Karpas-422 (cell line): Measurements from ENCODE around the gene KRT1. TPM values are rescaled to one million over a fixed set of nuclear protein-coding genes. Genes with fewer than 3 reads are reported as not detected.

Experiments used
- DNase-seq: peaks from one replicate; pipeline ENCODE4 v3.0.0-alpha.2; 2015
- H2AFZ ChIP-seq: fragments of 200-600 bp; sonication (generic); 2 replicates; pipeline ENCODE4 v1.6.1; 2014; ENCODE audit warnings: antibody characterized with exemption, low read length, mixed read lengths
- H3K27ac ChIP-seq: fragments of 200-600 bp; sonication (generic); 2 replicates; pipeline ENCODE4 v1.5.1; 2014; ENCODE audit warnings: mild to moderate bottlenecking, low read length, moderate library complexity
- H3K27me3 ChIP-seq: fragments of 200-600 bp; sonication (generic); 2 replicates; pipeline ENCODE4 v1.6.1; 2014; ENCODE audit warnings: low read length, mixed read lengths
- H3K36me3 ChIP-seq: fragments of 200-600 bp; sonication (generic); 2 replicates; pipeline ENCODE4 v1.6.1; 2014; ENCODE audit warnings: low read length, mixed read lengths; ENCODE audit not compliant: insufficient read depth
- H3K4me1 ChIP-seq: fragments of 200-600 bp; sonication (generic); 2 replicates; pipeline ENCODE4 v1.6.1; 2014; ENCODE audit warnings: mild to moderate bottlenecking, low read length, mixed read lengths
- H3K4me2 ChIP-seq: fragments of 200-600 bp; sonication (generic); 2 replicates; pipeline ENCODE4 v1.6.1; 2014; ENCODE audit warnings: low read length, low read depth, mild to moderate bottlenecking; ENCODE audit not compliant: poor library complexity, severe bottlenecking
- H3K4me3 ChIP-seq: fragments of 200-600 bp; sonication (generic); 2 replicates; pipeline ENCODE4 v1.5.1; 2014; ENCODE audit warnings: mild to moderate bottlenecking, antibody characterized with exemption, low read length, mixed read lengths
- H3K79me2 ChIP-seq: fragments of 200-600 bp; sonication (generic); 2 replicates; pipeline ENCODE4 v1.6.1; 2014; ENCODE audit warnings: mild to moderate bottlenecking, low read length, mixed read lengths
- H3K9ac ChIP-seq: fragments of 200-600 bp; sonication (generic); 2 replicates; pipeline ENCODE4 v1.6.0; 2014; ENCODE audit warnings: low read length
- H3K9me2 ChIP-seq: fragments of 200-600 bp; sonication (generic), shearing (Covaris generic); replicated peaks from 2 replicates; pipeline ENCODE4 v1.6.0; 2014; ENCODE audit warnings: mild to moderate bottlenecking, low read length, moderate library complexity; ENCODE audit not compliant: insufficient read depth
- H3K9me3 ChIP-seq: fragments of 300-700, 200-600 bp; sonication (generic); 2 replicates; pipeline ENCODE4 v1.6.1; 2014; ENCODE audit warnings: low read length, mixed read lengths
- H4K20me1 ChIP-seq: fragments of 200-600 bp; sonication (generic); 2 replicates; pipeline ENCODE4 v1.6.1; 2014; ENCODE audit warnings: mild to moderate bottlenecking, antibody characterized with exemption, low read length, low read depth; ENCODE audit not compliant: insufficient read depth
- total RNA-seq: library from RNA; depleted of rRNA; stranded (reverse); fragments of >200 nt; shearing (Covaris generic); gene quantifications from 2 replicates; pipeline ENCODE4 v1.2.3, GENCODE V29; 2014; ENCODE audit warnings: low replicate concordance; rRNA removed

KRT1 gene
- total RNA-seq, 1 experiment from 2014 or later: not detected

DNA sequence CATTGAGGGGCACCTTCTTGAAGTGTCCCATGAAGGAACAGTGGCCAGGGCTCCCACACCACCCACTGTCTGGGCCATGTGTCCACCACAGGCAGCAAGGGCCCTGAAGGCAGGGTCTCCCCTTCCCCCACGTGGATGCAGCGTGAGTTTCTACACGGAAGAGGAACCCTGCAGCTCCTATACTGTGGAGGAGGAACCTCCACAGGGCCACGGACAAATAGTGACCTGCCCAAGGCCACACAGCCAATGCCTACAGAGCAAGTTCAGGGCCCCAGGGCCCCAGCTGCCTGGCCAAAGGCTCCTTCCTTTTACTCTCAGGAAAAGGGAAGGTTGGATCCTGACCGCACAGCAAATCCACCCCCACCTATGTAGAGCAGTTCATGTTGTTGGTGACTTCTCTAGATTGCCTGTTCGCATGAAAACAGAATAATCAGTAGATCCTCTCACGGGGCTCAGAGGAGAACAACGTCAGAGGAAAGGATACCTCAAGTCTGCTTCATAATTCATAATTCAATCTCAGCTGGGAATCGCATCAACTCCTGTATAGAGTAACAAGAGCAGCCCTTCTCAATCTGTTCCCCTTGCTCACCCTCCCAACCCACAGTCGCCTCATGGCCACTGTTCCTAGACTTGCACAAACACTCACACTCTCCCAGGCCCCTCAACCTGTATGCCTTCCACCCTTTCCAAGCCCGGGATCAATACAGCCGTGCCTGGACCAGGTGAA, 50.8 kb downstream of the KRT1 start:
- H3K4me3 ChIP-seq: no peak overlapping the region
- H2AFZ ChIP-seq: no peak overlapping the region
- no peaks in the 10 kb centered on the region; the same call in 1 of the 2 replicates for H4K20me1 ChIP-seq
- no peaks in the 10 kb centered on the region for H3K9me3 ChIP-seq
- DNase-seq: no peak
- no peaks in the 10 kb centered on the region; the same call in 1 of the 2 replicates for H3K27me3 ChIP-seq
- no peaks in the 10 kb centered on the region for H3K4me1 ChIP-seq
- H3K79me2 ChIP-seq: no peaks in the 10 kb centered on the region
- H3K9ac ChIP-seq: no peak overlapping the region
- H3K27ac ChIP-seq: no peak overlapping the region
- no peak overlapping the region for H3K4me2 ChIP-seq
- no peaks in the 10 kb centered on the region for H3K9me2 ChIP-seq
- no peaks in the 10 kb centered on the region for H3K36me3 ChIP-seq

DNA sequence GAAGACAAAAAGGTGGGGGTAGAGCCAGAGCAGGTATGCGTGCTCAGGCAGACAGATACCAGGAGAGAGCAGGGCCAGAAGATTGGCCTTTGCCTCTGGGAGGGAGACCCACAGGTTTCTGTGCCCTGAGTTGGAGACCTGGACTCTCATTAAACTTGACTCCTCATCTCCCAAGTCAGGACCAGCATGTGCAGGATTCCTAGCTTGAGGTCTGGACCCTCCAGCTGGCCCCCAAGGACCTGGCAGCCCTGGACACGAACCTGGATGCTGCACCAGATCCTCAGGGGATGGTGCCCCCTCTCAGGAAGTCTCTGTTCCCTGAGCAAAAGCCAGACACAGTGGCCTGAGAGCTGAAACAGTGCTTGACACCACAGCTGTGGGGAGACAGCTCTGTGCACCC, 51.4 kb downstream of the KRT1 start:
- Histone ChIP-seq H3K9me3 (no peaks in the 10 kb centered on the region), H3K4me3 (no peak overlapping the region), H3K79me2 (no peaks in the 10 kb centered on the region), H4K20me1 (no peaks in the 10 kb centered on the region; the same call in 1 of the 2 replicates), H2AFZ (no peak overlapping the region), H3K27ac (no peak overlapping the region), H3K4me1 (no peaks in the 10 kb centered on the region), H3K27me3 (no peaks in the 10 kb centered on the region), H3K9me2 (no peaks in the 10 kb centered on the region), H3K4me2 (no peak overlapping the region), H3K9ac (no peak overlapping the region), H3K36me3 (no peaks in the 10 kb centered on the region)
- no peak for DNase-seq

DNA sequence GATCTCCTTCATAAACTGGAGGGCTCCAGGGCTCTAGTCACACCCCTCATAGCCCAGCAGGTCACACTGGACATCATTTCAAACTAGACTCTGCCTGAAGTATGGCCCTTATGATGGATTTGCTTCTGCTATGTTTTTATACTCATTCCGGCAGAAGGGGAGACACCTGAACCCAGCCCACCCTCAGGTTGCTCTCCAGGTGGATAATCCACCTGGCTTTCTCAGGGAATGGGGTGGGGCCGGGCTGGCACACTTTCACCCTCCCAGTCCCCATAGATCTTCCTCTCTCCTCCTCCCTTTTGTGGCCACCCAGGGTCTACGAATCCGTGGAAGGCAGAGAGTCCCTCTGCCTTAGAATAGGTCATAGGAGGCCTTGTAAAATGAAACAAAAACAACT, 52.1 kb downstream of the KRT1 start:
- Histone ChIP-seq H3K79me2 (no peaks in the 10 kb centered on the region), H3K36me3 (no peaks in the 10 kb centered on the region), H3K9me3 (no peaks in the 10 kb centered on the region), H3K4me2 (no peak overlapping the region), H3K9me2 (no peaks in the 10 kb centered on the region), H3K27ac (no peak overlapping the region), H3K9ac (no peak overlapping the region), H2AFZ (no peak overlapping the region), H3K4me1 (no peaks in the 10 kb centered on the region), H3K27me3 (0 out of 2 replicates have a peak, but pooled peaks cover under 1% of the 10 kb centered on the region), H4K20me1 (no peaks in the 10 kb centered on the region; the same call in 1 of the 2 replicates), H3K4me3 (no peak overlapping the region)
- DNase-seq: no peak

DNA sequence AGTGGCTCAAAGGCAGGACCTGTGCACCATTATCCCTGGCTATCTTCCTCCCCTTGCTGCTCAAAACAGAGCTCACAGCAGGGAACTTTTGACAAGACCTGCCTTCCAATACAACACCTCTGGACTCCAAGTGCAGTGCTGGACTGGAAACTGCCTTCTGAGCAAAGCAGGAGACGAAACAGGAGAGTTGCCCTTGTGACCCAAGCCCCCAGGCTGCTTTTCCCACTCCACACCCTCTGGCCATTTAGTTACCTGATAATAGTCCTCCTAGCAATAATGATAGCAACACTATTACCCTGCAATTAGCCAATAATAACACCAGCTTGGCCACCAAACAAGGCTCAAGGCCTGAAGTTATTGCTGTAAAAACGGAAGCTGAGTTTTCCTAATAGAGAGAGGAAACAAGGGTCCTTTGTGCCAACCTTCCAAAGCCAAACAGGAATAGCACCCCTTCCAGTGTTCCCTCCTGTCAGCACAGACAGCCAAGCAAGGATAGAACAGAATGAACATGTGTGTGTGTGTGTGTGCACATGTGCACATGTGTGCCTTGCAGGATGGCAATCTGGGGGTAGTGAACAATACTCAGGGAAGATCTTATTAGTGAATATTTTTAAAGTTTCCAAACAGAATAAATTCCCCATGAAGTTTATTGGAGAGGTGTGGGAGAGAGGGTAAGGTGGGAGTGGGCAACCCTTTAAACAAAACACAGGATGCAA, 52.7 kb downstream of the KRT1 start:
- Histone ChIP-seq H3K79me2 (no peaks in the 10 kb centered on the region), H3K9ac (no peak overlapping the region), H3K4me3 (no peak overlapping the region), H3K9me3 (no peaks in the 10 kb centered on the region), H3K27me3 (0 out of 2 replicates have a peak, but pooled peaks cover 4% of the 10 kb centered on the region), H3K27ac (no peak overlapping the region), H3K4me2 (no peak overlapping the region), H3K36me3 (no peaks in the 10 kb centered on the region), H3K4me1 (no peaks in the 10 kb centered on the region), H2AFZ (no peak overlapping the region), H3K9me2 (no peaks in the 10 kb centered on the region), H4K20me1 (no peaks in the 10 kb centered on the region; the same call in 1 of the 2 replicates)
- no peak for DNase-seq

Other genes with a start within 250 kb of the KRT1 start
- not detected in 2 replicates for gene KRT75, start 246.0 kb downstream of the KRT1 start, total RNA-seq
- not detected in 2 replicates for gene KRT6B, start 228.3 kb downstream of the KRT1 start, total RNA-seq
- not detected in 2 replicates for gene KRT6C, start 206.6 kb downstream of the KRT1 start, total RNA-seq
- not detected in 2 replicates for gene KRT6A, start 187.2 kb downstream of the KRT1 start, total RNA-seq
- not detected in 2 replicates for gene KRT5, start 160.0 kb downstream of the KRT1 start, total RNA-seq
- not detected in 2 replicates for gene KRT71, start 127.3 kb downstream of the KRT1 start, total RNA-seq
- not detected in 2 replicates for gene KRT74, start 106.6 kb downstream of the KRT1 start, total RNA-seq
- not detected in 2 replicates for gene KRT72, start 78.9 kb downstream of the KRT1 start, total RNA-seq
- not detected in 2 replicates for gene KRT73, start 61.8 kb downstream of the KRT1 start, total RNA-seq
- gene KRT2, start 28.2 kb downstream of the KRT1 start, total RNA-seq: not detected in 2 replicates
- not detected in 2 replicates for gene KRT77, start 23.1 kb upstream of the KRT1 start, total RNA-seq
- not detected in 2 replicates for gene KRT76, start 96.9 kb upstream of the KRT1 start, total RNA-seq
- gene KRT3, start 115.7 kb upstream of the KRT1 start, total RNA-seq: not detected in 2 replicates
- not detected in 2 replicates for gene KRT4, start 133.7 kb upstream of the KRT1 start, total RNA-seq
- not detected in 2 replicates for gene KRT79, start 153.9 kb upstream of the KRT1 start, total RNA-seq
- not detected in 2 replicates for gene KRT78, start 168.6 kb upstream of the KRT1 start, total RNA-seq
- not detected in 2 replicates for gene KRT8, start 224.7 kb upstream of the KRT1 start, total RNA-seq